Measurements from ENCODE around the gene EMX1.

Gene EMX1

GRCh38 chr2:72917138-72917876 lies at the start of gene EMX1:
TSS of gene EMX1 (plus strand) at chr2:72917519. CDS start at chr2:72917853, 334 bp downstream.
- peak; percentile 44 to 57 for ATAC-seq

DNA sequence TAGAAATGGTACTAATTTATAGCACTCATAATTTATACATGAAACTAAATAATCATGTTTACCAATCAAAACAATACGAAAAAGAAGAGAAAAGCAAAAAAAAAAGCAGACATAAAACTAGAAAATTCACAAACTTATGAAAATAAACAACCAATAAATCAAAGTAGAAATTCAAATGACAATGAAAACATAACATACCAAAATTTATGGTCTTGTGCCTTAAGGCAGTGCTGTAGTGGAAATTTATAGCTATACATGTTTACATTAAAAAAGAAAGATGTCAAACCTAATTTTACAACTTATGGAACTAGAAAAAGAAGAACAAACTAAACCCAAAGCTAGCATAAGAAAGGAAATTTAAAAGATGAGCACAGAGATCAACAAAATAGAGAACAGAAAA lies 46.3 kb upstream of the EMX1 start:
- no peak for ATAC-seq

DNA sequence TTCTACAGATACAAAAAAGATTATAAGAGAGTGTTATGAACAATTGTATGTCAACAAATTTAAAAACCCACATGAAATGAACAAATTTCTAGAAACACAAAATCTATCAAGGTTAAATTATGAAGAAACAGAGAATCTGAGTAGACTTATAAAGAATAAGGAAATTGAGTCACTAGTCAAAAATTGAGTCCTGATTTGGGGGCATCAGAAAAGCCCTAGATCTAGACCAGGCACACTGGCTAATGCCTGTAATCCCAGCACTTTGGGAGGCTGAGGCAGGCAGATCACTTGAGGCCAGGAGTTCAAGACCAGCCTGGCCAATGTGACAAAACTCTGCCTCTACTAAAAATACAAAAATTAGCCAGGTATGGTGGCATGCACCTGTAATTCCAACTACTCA lies 45.4 kb upstream of the EMX1 start:
- no peak for ATAC-seq

DNA sequence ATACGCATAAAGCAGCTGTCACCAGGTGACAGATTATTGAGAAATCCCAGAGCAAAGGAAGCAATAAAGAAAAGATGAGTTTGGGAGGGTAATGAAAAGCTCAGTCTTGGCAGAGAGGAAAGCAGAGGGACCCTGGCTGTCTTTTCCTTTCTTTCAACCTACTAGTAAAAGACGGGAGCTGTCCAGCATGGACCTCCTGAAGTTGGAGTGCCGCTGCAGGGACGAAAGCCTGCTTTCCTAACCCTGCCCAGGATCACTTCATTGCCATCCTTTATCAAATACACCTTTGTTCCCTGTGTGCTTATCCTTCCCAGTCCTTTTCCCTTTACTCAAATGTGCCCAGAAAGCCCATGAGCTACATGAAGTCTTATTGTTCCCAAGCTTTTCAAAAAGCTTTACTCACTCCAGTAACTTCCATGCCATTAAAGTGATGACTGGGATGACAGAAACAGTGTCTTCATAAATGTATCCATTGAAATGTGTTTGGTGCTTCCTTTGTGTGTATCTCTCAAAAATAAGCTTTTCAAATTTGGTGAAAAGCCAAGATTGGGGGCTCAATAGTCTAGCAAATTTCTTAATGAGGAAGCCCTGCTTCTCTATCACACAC lies 33.9 kb upstream of the EMX1 start:
- no peak for ATAC-seq

DNA sequence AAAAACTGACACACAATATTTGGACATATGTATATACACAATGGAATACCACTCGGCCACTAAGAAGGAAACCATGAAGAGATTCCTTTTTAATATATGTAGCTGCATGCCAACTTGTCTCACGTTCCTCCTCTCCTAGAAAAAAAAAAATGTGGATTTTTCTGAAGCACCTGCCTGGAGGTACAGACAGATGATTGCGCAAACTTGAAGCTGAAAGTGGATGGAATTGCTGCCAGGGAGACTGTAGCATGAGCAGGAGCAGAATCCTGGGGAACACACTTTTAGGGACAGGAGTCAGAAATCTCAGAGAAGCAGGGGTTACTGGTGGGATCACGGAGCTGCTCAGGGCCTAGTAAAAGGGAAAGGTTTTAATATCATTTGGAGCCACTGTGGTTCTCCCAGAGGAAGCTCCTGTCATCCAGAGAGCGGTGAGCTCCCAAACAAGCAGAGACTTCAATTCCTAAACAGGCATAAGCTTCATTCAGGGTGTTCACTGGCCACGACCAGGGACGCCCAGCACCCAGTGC lies 30.8 kb upstream of the EMX1 start:
- ATAC-seq = no peak

DNA sequence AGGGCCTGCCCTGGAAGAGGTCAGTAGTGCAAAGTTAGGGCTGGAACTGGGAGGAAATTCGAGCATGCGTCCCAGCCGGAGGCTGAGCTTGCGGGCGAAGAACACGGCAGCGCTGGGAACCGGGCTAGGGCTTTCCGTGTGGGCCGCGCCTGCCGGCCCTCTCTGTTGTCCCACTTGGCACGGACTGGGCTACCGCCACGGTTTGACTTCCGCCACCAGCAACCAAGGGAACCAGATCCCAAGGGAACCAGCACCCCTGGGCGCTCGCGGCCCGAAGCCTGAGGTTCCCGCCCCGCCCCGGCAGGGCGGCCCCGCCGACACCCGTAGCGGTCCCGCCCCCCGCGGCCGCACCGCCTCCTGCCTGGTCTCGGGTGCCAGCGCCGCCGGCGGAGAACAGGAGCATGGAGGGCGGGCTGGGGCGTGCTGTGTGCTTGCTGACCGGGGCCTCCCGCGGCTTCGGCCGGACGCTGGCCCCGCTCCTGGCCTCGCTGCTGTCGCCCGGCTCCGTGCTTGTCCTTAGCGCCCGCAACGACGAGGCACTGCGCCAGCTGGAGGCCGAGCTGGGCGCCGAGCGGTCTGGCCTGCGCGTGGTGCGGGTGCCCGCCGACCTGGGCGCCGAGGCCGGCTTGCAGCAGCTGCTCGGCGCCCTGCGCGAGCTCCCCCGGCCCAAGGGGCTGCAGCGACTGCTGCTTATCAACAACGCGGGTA lies 30.1 kb upstream of the EMX1 start, which contains the start of gene SPR:
TSS of gene SPR (plus strand) at position 377 of the 708 bp plus-strand sequence. CDS start at position 402, 25 bp downstream.
- ATAC-seq = peak; percentile 89 to 92

DNA sequence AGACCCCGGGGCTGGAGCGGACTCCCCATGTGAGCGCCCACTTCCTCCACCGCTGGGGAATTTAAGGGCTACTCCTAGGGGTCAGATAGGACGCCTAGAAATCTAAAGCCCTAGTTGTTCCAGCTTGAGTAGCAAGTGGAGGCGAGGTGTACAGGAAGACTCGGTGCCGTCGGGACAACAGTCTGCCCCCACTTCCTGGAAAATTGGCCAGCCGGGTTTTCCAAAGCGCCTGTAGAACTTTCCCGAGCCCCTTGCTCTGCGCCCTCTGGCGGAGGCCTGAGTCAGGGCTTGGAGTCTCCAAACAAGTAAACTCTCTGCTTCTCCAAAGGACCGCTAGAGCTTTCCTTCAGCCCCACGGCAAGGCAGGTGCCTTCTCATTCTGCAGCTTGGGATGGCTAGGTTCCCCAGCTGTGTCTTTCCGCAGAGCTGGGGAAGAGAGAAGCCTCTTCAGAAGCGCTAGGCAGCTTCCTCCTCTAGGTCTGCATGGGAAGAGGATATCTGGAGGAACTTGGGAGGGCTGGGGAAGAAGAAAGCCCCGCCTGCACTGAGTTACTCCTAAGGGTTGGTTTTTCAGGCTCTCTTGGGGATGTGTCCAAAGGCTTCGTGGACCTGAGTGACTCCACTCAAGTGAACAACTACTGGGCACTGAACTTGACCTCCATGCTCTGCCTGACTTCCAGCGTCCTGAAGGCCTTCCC lies 29.4 kb upstream of the EMX1 start:
- peak; percentile 36 to 42 for ATAC-seq

- no peak for ATAC-seq
These were observed 28.7 kb upstream of the EMX1 start for GRCh38 chr2:72888438-72889202.

- no peak for ATAC-seq
These were observed 27.3 kb upstream of the EMX1 start for GRCh38 chr2:72889991-72890390.

DNA sequence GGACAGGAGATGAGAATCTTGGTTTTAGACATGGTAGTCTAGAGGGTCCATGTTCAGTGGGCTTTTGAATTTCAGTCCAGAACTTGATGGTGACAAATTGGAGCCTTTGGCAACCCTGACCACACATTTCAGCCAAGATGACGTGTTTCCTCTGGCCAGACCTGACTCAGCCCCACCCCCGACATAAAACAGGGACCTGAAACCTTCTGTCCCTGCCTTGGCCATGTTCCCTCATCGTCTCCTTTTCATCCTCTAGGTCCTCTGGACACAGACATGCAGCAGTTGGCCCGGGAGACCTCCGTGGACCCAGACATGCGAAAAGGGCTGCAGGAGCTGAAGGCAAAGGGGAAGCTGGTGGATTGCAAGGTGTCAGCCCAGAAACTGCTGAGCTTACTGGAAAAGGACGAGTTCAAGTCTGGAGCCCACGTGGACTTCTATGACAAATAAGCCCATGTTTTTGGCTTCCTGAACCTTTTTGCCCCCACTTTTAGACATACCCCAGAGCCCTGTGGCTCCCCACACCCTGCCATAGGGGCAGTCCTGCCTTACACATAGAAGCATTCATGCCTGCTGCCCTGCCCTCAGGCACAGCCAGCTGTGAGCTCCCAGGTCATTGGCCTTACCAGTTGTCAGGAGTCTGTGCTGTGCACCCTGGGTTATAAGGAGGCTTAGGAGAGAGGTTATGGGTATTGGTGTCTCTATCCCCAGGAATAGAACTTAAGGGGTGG lies 26.1 kb upstream of the EMX1 start:
- ATAC-seq = no peak

- peak; percentile 79 to 85 for ATAC-seq
These were observed 24.7 kb upstream of the EMX1 start for GRCh38 chr2:72892506-72893173.

DNA sequence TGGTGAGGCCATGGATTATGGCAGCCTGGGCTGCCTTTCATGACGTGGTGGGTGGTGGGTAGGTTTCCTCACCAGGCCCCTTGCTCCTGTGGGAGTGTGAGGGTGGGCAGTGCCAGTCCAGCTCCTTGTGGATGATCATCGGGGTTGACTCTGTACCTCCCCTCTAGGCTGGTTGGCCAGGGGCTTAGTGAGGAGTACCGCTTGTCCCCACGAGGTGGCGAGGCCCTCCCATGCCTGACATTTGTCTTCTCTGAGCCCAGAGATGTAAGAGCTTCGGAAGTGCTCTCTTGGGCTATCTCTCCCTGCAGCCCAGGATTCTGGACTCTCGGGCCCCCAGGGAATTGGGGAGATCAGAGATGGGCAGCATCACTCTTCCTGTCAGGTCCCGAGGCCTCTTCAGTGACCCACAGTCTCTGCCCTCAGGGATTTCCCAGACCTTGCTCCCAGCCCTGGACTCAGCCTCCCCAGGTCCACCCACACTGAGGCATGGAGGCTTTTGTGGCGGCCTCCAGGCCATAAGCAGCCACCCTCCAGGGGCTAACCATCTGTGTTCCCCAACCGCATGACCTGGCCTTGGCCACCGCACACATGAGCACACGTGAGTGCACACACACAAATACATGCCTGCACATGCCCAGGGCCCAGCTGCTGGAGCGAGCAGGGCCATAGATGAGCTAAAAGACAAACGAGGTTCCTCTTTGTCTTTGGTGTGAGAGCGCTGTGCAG lies 23.6 kb upstream of the EMX1 start:
- ATAC-seq = peak; percentile 50 to 62

GRCh38 chr2:72894514-72894913 lies 22.8 kb upstream of the EMX1 start:
- ATAC-seq = no peak

GRCh38 chr2:72895154-72895553 lies 22.2 kb upstream of the EMX1 start:
- no peak for ATAC-seq

- ATAC-seq = no peak
These were observed 21.5 kb upstream of the EMX1 start for GRCh38 chr2:72895759-72896281.

GRCh38 chr2:72896446-72896845 lies 20.9 kb upstream of the EMX1 start:
- ATAC-seq = no peak

DNA sequence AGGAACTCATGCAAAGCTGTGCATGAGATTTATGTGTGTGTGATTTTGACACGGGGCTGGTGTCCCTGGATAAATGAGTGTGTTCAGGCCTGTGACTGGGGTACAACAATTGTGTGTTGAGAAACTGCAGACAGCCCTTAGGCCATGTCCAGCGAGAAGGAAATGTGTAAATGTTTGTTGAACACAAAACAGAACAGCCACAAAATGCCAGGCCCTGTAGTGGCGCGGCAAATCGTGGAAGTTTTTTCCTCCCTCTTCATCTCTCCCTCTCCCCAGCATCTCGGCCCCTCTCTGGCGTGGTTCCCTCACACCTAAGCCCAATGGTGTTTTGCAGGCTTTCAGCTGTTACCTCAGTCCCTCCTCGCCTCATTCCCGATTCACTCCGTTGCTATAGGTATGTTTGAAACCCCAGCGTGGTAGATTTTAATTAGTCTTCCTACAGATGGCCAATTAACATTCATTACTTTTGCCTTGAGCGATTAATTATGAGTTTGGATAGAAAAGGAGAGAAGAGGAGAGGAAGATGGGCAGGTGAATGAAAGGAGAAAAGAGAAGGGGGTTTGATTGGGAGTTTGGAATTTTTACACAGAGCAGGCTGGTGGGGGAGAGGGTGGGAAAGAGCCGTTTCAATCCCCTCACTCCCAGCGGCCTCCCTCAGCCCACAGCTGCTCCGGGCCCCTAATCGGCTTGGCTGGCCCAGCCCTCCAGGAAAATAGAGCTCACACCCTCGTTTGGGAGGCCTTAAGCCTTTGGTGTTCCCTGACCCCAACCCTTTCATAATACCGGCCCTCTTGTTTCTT lies 19.3 kb upstream of the EMX1 start:
- no peak for ATAC-seq

DNA sequence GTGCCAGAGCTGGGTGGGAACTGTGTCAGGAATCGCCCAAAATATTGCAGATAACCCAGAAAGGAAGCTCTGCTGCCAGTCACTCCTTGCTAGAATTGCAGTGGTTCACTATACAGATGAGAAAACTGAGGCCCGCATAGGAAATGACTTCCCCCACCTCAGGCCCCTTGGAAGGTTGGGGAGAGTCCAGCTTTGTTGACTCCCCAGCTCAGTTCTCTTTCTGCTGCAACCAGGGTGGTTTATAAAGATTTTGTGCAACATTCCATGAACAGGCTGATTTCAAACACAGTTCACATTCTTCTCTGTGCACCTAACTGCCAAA lies 18.8 kb upstream of the EMX1 start:
- no peak for ATAC-seq

GRCh38 chr2:72900191-72900825 lies 17.0 kb upstream of the EMX1 start:
- ATAC-seq = no peak

Data from activated CD4-positive, CD25-positive, alpha-beta regulatory T cell treated with anti-CD3 and anti-CD28 coated beads, Interleukin-2, amount 50 U/mL, for 24 hours (primary cell).